OCI-LY7 (cell line): Measurements from ENCODE around the gene PRCP. TPM values are rescaled to one million over a fixed set of nuclear protein-coding genes. Genes with fewer than 3 reads are reported as not detected.

Source experiments
- BruUV-seq: library from RNA; stranded (reverse); fragments of 400-500 nt; replicated peaks from 2 replicates; lab custom pipeline; 2021; lab: Mats Ljungman, UMichigan
- CTCF ChIA-PET: fragments of 300-600 bp; sonication (Branson Sonifier 250); formaldehyde crosslinking; loops from one replicate; lab custom pipeline; 2022; ENCODE audit warnings: antibody characterized with exemption; ENCODE audit not compliant: unreplicated experiment; lab: Charles Lee
- POLR2A ChIA-PET: fragments of 300-600 bp; sonication (Branson Sonifier 250); formaldehyde crosslinking; loops from one replicate; lab custom pipeline; 2022; ENCODE audit warnings: antibody characterized with exemption; lab: Charles Lee
- DNase-seq: peaks from one replicate; pipeline ENCODE4 v3.0.0-alpha.2; 2015; ENCODE audit warnings: low spot score
- H2AFZ ChIP-seq: fragments of 200-600 bp; sonication (generic), shearing (Covaris generic); 2 replicates; pipeline ENCODE4 v1.6.1; 2014; ENCODE audit warnings: mild to moderate bottlenecking, antibody characterized with exemption, low read length, moderate library complexity
- H3K27ac ChIP-seq: fragments of 200-600 bp; sonication (generic); 2 replicates; pipeline ENCODE4 v1.5.1; 2014; ENCODE audit warnings: mixed run types, low read depth, mild to moderate bottlenecking, moderate library complexity, low read length, inconsistent platforms; ENCODE audit not compliant: poor library complexity, severe bottlenecking
- H3K36me3 ChIP-seq: fragments of 200-600 bp; sonication (generic); 2 replicates; pipeline ENCODE4 v1.6.1; 2014; ENCODE audit warnings: mild to moderate bottlenecking, antibody characterized with exemption, low read length, moderate library complexity, mixed read lengths; ENCODE audit not compliant: insufficient read depth
- H3K4me1 ChIP-seq: fragments of 200-600 bp; sonication (generic); 2 replicates; pipeline ENCODE4 v1.5.1; 2014; ENCODE audit warnings: mild to moderate bottlenecking, low read length; ENCODE audit not compliant: insufficient read depth, poor library complexity, severe bottlenecking
- H3K4me2 ChIP-seq: fragments of 200-600 bp; sonication (generic); 2 replicates; pipeline ENCODE4 v1.6.1; 2014; ENCODE audit warnings: mild to moderate bottlenecking, low read length
- H3K4me3 ChIP-seq: fragments of 200-600 bp; sonication (generic); 2 replicates; pipeline ENCODE4 v1.5.1; 2014; ENCODE audit warnings: mild to moderate bottlenecking, low read depth, low read length; ENCODE audit not compliant: poor library complexity, severe bottlenecking
- H3K79me2 ChIP-seq: fragments of 200-600 bp; sonication (generic); 2 replicates; pipeline ENCODE4 v1.6.1; 2016; ENCODE audit warnings: low read depth, mild to moderate bottlenecking, low read length, moderate library complexity, mixed read lengths; ENCODE audit not compliant: insufficient read depth
- H3K9me2 ChIP-seq: fragments of 200-600 bp; sonication (generic); 2 replicates; pipeline ENCODE4 v1.6.1; 2016; ENCODE audit warnings: mild to moderate bottlenecking, low read length, mixed read lengths; ENCODE audit not compliant: insufficient read depth
- H3K9me3 ChIP-seq: fragments of 200-600 bp; sonication (generic); 2 replicates; pipeline ENCODE4 v1.6.1; 2014; ENCODE audit warnings: mild to moderate bottlenecking, mixed run types, low read length, mixed read lengths
- H4K20me1 ChIP-seq: fragments of 200-600 bp; sonication (generic); 2 replicates; pipeline ENCODE4 v1.6.1; 2014; ENCODE audit warnings: mild to moderate bottlenecking, antibody characterized with exemption, low read length, moderate library complexity, mixed read lengths; ENCODE audit not compliant: insufficient read depth
- CTCF ChIP-seq: fragments of 200-600 bp; sonication (generic); conservative IDR thresholded peaks from 2 replicates; pipeline ENCODE4 v1.5.1; 2014; ENCODE audit warnings: mild to moderate bottlenecking, antibody characterized with exemption, low read length, moderate library complexity, mixed read lengths
- EZH2phosphoT487 ChIP-seq: fragments of 200-600 bp; sonication (generic); IDR thresholded peaks from 2 replicates; pipeline ENCODE4 v1.6.1; 2018; ENCODE audit warnings: low read depth, borderline replicate concordance, mild to moderate bottlenecking, mixed run types, antibody characterized with exemption, low read length, moderate library complexity, mixed read lengths
- intact Hi-C: fragments of 100-400 bp; cut with micrococcal nuclease; formaldehyde crosslinking; loops from one replicate; pipeline ENCODE4 v1.10.0; 2022; ENCODE audit not compliant: unreplicated experiment
- total RNA-seq, 2 experiments: library from RNA; depleted of rRNA in 1 of 2; stranded (reverse); fragments of >200 nt in 1 of 2; shearing (Covaris generic) in 1 of 2; gene quantifications; 2 replicates each; pipeline ENCODE4 v1.2.3, GENCODE V29; 2014 to 2022

PRCP gene
- total RNA-seq, 2 experiments from 2014 or later: 6.5 to 18.3 TPM

GRCh38 chr11:82874646-82875523 lies 25.3 kb downstream of the PRCP start:
- H3K4me1 ChIP-seq: no peaks in the 10 kb centered on the region
- no peaks in the 10 kb centered on the region for H4K20me1 ChIP-seq
- no peak overlapping the region for H3K4me2 ChIP-seq
- H2AFZ ChIP-seq: no peak overlapping the region
- H3K4me3 ChIP-seq: no peak overlapping the region
- no TSS peak for BruUV-seq
- H3K79me2 ChIP-seq: no peaks in the 10 kb centered on the region
- no peak for DNase-seq
- no peaks in the 10 kb centered on the region for H3K9me2 ChIP-seq
- no peak overlapping the region for H3K27ac ChIP-seq
- no peaks in the 10 kb centered on the region for H3K36me3 ChIP-seq
- CTCF ChIA-PET: no interaction called here
- TF ChIP-seq CTCF (no peak), EZH2phosphoT487 (no peak)
- POLR2A ChIA-PET: interaction anchor here (0.7 to 1.4 kb wide), 2 partner anchors 21 to 678 kb away, joined by 4 read pairs; no protein-coding TSS in a partner anchor
- H3K9me3 ChIP-seq: no peaks in the 10 kb centered on the region
- intact Hi-C loops: loop anchor here (2.0 kb wide), 1 partner anchor 22 kb away; no protein-coding TSS in a partner anchor

- Histone ChIP-seq H3K27ac (no peak overlapping the region), H3K9me2 (no peaks in the 10 kb centered on the region), H3K4me2 (no peak overlapping the region), H3K4me1 (no peaks in the 10 kb centered on the region), H2AFZ (no peak overlapping the region), H3K79me2 (no peaks in the 10 kb centered on the region), H3K36me3 (no peaks in the 10 kb centered on the region), H4K20me1 (no peaks in the 10 kb centered on the region), H3K4me3 (no peak overlapping the region), H3K9me3 (no peaks in the 10 kb centered on the region)
- intact Hi-C loops: loop anchor here (2.0 kb wide), 1 partner anchor 23 kb away; no protein-coding TSS in a partner anchor
- no peak for DNase-seq
- BruUV-seq: no TSS peak
- ChIA-PET CTCF (no interaction called here), POLR2A (interaction anchor here (1.4 kb wide), 1 partner anchor 22 kb away, joined by 4 read pairs; no protein-coding TSS in a partner anchor)
- TF ChIP-seq CTCF: no peak
- no peak for TF ChIP-seq EZH2phosphoT487
Measured at GRCh38 chr11:82873919-82874333, 26.3 kb downstream of the PRCP start.
